ENCODE data around the gene KDM4C. TPM values are rescaled to one million over a fixed set of nuclear protein-coding genes. Genes with fewer than 3 reads are reported as not detected.

Gene KDM4C
- total RNA-seq, 4 donors from 2014 or later = 25.2 to 41.1 (median 26.4) TPM

DNA sequence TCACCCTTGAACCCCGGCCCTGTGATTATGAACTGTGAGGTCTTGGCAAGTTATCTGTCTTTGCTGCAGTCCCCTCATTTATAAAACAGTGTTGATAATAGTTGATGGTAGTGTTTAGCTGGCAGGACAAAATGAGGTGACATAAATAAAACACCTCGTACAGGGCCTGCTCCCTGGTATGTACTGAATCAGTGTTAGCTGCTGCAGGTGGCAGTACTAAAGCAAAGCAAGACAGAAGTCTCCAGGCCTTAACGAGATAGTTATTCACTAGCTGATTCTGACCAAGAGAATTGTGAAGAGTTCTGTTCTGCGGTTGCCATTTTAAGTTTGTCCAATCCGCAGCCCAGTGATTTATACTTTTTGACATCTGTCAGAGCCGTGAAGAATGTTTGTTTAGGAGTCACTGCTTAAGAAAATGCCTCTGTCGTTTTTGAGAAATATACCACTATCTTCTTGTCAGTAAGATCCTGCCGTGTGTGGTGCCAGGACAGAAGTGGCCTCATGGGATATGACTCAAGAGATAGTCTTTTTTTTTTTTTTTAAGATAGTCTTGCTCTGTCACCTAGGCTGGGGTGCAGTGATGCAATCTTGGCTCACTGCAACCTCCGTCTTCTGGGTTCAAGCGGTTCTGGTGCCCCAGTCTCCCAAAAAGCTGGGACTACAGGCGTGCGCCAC, 75.9 kb downstream of the KDM4C start:
- Histone ChIP-seq H3K27ac (replicated peaks in 1 of 4) (no peak overlapping the region), H3K9me3 (peaks cover 0 to 6% (median 0%) of the 10 kb centered on the region in 4 donors), H3K4me1 (no peaks in the 10 kb centered on the region), H3K27me3 (no peaks in the 10 kb centered on the region), H3K4me3 (no peak overlapping the region), H3K36me3 (peaks cover 0 to 24% (median 12%) of the 10 kb centered on the region in 4 donors)
- intact Hi-C loops (cut with DNase I) = no loop called here
- DNase-seq (ENCODE audit: extremely low spot score) = no peak
- 80% methylated on average over 12 of the region's 12 CpGs for WGBS
- TF ChIP-seq, protein P1, sequence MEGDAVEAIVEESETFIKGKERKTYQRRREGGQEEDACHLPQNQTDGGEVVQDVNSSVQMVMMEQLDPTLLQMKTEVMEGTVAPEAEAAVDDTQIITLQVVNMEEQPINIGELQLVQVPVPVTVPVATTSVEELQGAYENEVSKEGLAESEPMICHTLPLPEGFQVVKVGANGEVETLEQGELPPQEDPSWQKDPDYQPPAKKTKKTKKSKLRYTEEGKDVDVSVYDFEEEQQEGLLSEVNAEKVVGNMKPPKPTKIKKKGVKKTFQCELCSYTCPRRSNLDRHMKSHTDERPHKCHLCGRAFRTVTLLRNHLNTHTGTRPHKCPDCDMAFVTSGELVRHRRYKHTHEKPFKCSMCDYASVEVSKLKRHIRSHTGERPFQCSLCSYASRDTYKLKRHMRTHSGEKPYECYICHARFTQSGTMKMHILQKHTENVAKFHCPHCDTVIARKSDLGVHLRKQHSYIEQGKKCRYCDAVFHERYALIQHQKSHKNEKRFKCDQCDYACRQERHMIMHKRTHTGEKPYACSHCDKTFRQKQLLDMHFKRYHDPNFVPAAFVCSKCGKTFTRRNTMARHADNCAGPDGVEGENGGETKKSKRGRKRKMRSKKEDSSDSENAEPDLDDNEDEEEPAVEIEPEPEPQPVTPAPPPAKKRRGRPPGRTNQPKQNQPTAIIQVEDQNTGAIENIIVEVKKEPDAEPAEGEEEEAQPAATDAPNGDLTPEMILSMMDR (IDR thresholded peaks at IDR 0.05) = no peak
- no peak for TF ChIP-seq EP300 (IDR thresholded peaks at IDR 0.05)

DNA sequence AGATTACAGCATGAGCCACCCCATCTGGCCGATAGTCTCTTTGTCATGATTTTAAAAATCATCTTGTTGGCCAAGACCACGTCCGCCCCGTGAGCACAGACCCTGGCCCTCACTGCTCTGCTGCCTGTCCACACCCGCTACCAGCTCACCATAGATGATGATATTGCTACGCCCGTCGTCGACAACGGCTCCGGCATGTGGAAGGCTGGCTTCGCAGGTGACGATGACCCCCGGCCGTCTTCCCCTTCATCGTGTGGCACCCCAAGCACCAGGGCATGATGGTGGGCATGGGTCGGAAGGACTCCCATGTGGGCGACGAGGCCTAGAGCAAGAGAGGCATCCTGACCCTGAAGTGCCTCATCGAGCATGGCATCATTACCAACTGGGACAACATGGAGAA, 76.5 kb downstream of the KDM4C start:
- Histone ChIP-seq H3K4me3 (no peak overlapping the region), H3K9me3 (peaks cover 0 to 6% (median 0%) of the 10 kb centered on the region in 4 donors), H3K27me3 (no peaks in the 10 kb centered on the region), H3K36me3 (peaks cover 0 to 24% (median 12%) of the 10 kb centered on the region in 4 donors), H3K27ac (replicated peaks in 1 of 4) (no peak overlapping the region), H3K4me1 (no peaks in the 10 kb centered on the region)
- intact Hi-C loops (cut with DNase I) = no loop called here
- no peak for DNase-seq (ENCODE audit: extremely low spot score)
- TF ChIP-seq EP300 (IDR thresholded peaks at IDR 0.05) (no peak), POLR2A (IDR thresholded peaks at IDR 0.05; ENCODE audit: low read depth) (no peak), POLR2AphosphoS5 (IDR thresholded peaks at IDR 0.05) (no peak)
- TF ChIP-seq, protein P1 (IDR thresholded peaks at IDR 0.05) = no peak
- whole genome bisulfite sequencing = 99% methylated on average over 19 of the region's 20 CpGs

DNA sequence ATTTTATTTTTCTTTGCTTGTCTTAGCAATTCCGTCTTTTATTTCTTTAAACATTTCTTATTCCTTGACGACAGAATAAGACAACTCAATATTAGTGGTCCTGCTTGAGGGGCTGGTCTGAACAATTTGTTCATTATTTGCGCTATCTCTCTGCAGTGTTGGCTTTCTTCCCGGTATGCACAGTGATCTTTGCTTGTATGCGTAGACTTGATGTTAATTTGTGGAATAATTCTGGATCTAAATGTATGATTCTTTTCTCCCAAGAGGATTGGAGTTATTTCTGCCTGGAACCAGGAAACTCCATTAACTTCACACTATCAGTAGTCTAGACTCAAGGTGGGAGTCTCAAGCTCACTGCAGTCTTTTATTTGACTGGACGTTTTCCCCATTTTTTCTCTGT, 80.4 kb downstream of the KDM4C start:
- Histone ChIP-seq H3K36me3 (peaks cover 0 to 13% (median 12%) of the 10 kb centered on the region in 4 donors), H3K9me3 (no peaks in the 10 kb centered on the region), H3K4me3 (no peak overlapping the region), H3K4me1 (no peaks in the 10 kb centered on the region), H3K27ac (replicated peaks in 1 of 4) (no peak overlapping the region), H3K27me3 (no peaks in the 10 kb centered on the region)
- TF ChIP-seq POLR2A (IDR thresholded peaks at IDR 0.05; ENCODE audit: low read depth) (no peak), EP300 (IDR thresholded peaks at IDR 0.05) (no peak), POLR2AphosphoS5 (IDR thresholded peaks at IDR 0.05) (no peak)
- TF ChIP-seq, protein P1 (IDR thresholded peaks at IDR 0.05) = no peak
- intact Hi-C loops (cut with DNase I) = no loop called here
- DNase-seq (ENCODE audit: extremely low spot score) = no peak
- 65% methylated on average over 6 of the region's 6 CpGs for WGBS

DNA sequence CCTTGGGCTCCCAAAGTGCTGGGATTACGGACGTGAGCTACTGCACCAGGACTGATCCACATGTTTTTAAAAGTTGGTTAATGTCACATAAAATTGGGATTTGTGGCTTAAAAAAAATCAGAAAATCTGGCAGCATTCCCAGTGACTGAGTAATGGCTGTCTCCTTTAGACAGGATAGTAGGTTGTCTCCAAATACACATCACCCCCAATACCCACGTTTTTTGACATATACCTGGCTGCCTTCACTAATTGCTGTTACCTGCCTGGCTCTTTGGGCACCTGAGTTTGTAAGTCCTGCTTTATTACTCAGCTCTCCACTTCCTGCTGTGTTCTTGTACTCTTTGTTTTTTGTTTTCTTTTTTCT, 84.8 kb downstream of the KDM4C start:
- Histone ChIP-seq H3K27me3 (no peaks in the 10 kb centered on the region), H3K4me3 (no peak overlapping the region), H3K36me3 (peaks cover 0 to 6% (median 0%) of the 10 kb centered on the region in 4 donors), H3K27ac (replicated peaks in 1 of 4) (no peak overlapping the region), H3K9me3 (no peaks in the 10 kb centered on the region), H3K4me1 (peaks cover 0 to 4% (median 0%) of the 10 kb centered on the region in 4 donors)
- DNase-seq (ENCODE audit: extremely low spot score) = no peak
- intact Hi-C loops (cut with DNase I) = no loop called here
- WGBS = 73% methylated on average over 3 of the region's 3 CpGs
- TF ChIP-seq POLR2A (IDR thresholded peaks at IDR 0.05; ENCODE audit: low read depth) (no peak), EP300 (IDR thresholded peaks at IDR 0.05) (no peak), POLR2AphosphoS5 (IDR thresholded peaks at IDR 0.05) (no peak)
- TF ChIP-seq, protein P1 (IDR thresholded peaks at IDR 0.05) = no peak

DNA sequence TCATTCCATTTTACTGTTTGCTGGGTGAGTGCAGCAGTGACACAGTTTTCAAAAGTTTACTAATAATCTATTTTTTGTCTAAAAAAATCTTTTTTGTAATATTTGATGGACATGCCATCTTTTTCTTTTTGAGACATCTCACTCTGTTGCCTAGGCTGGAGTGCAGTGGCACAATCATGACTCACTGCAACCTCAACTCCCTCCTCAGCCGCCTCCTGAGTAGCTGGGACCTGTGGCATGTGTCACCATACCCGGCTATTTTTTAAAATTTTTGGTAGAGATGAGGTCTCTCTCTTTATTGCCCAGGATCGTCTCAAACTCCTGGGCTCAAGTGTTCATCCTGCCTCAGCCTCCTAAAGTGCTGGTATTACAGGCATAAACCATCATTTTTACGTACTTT, 86.0 kb downstream of the KDM4C start:
- Histone ChIP-seq H3K4me1 (peaks cover 0 to 4% (median 0%) of the 10 kb centered on the region in 4 donors), H3K36me3 (peaks cover 0 to 6% (median 0%) of the 10 kb centered on the region in 4 donors), H3K27ac (replicated peaks in 1 of 4) (no peak overlapping the region), H3K27me3 (no peaks in the 10 kb centered on the region), H3K4me3 (no peak overlapping the region), H3K9me3 (no peaks in the 10 kb centered on the region)
- TF ChIP-seq EP300 (IDR thresholded peaks at IDR 0.05) (no peak), POLR2A (IDR thresholded peaks at IDR 0.05; ENCODE audit: low read depth) (no peak), POLR2AphosphoS5 (IDR thresholded peaks at IDR 0.05) (no peak)
- TF ChIP-seq, protein P1 (IDR thresholded peaks at IDR 0.05) = no peak
- intact Hi-C loops (cut with DNase I) = no loop called here
- 95% methylated on average over 4 of the region's 4 CpGs for WGBS
- no peak for DNase-seq (ENCODE audit: extremely low spot score)
